CD4-positive, alpha-beta T cell treated with Interleukin-12 subunit alpha and Interleukin-12 subunit beta, for 1 hour (primary cell): Measurements from ENCODE around the gene ZBTB24.

ENCODE experiments used
- DNase-seq: peaks from one replicate; pipeline ENCODE4 v3.0.0-alpha.2; 2020

ZBTB24 gene

GRCh38 chr6:109449064-109449794, 33.8 kb downstream of the ZBTB24 start:
- no peak for DNase-seq

GRCh38 chr6:109448615-109449014, 34.4 kb downstream of the ZBTB24 start:
- no peak for DNase-seq

GRCh38 chr6:109447878-109448555, 35.0 kb downstream of the ZBTB24 start:
- DNase-seq = no peak

GRCh38 chr6:109447087-109447486, 35.9 kb downstream of the ZBTB24 start:
- no peak for DNase-seq

- DNase-seq = no peak
Measured at GRCh38 chr6:109446541-109446940, 36.5 kb downstream of the ZBTB24 start.

- no peak for DNase-seq
Measured at GRCh38 chr6:109446072-109446471, 36.9 kb downstream of the ZBTB24 start.

GRCh38 chr6:109445382-109445781, 37.6 kb downstream of the ZBTB24 start:
- DNase-seq = no peak

- no peak for DNase-seq
Measured at GRCh38 chr6:109443425-109443950, 39.5 kb downstream of the ZBTB24 start.

- DNase-seq = no peak
Measured at GRCh38 chr6:109442393-109442924, 40.6 kb downstream of the ZBTB24 start.

GRCh38 chr6:109441069-109441816, 41.8 kb downstream of the ZBTB24 start:
- DNase-seq = peak; percentile 60

- peak; percentile 88 for DNase-seq
Measured at GRCh38 chr6:109440331-109441068, 42.5 kb downstream of the ZBTB24 start, which contains the start of the genes PPIL6 and SMPD2. TSS of gene PPIL6 (minus strand) at chr6:109440628. CDS start at chr6:109440590, 38 bp downstream. TSS of gene SMPD2 (plus strand) at chr6:109440724. CDS start at chr6:109441122, 398 bp downstream.

- no peak for DNase-seq
Measured at GRCh38 chr6:109436041-109436440, 47.0 kb downstream of the ZBTB24 start.

GRCh38 chr6:109434456-109434855, 48.6 kb downstream of the ZBTB24 start:
- DNase-seq = no peak

- no peak for DNase-seq
Measured at GRCh38 chr6:109429496-109429895, 53.5 kb downstream of the ZBTB24 start.

- no peak for DNase-seq
Measured at GRCh38 chr6:109428889-109429477, 54.0 kb downstream of the ZBTB24 start.

GRCh38 chr6:109424946-109425345, 58.1 kb downstream of the ZBTB24 start:
- no peak for DNase-seq

- no peak for DNase-seq
Measured at GRCh38 chr6:109421184-109421583, 61.8 kb downstream of the ZBTB24 start.

GRCh38 chr6:109420751-109421150, 62.3 kb downstream of the ZBTB24 start:
- DNase-seq = no peak

- no peak for DNase-seq
Measured at GRCh38 chr6:109417646-109418045, 65.4 kb downstream of the ZBTB24 start.
